ENCODE data around the gene HNRNPA0.
"Not testable (repeated sequence)": the region's sequence is repeated elsewhere in the genome, so short reads cannot be mapped to it uniquely, and the experiment has no call there.

Gene HNRNPA0

GRCh38 chr5:137754188-137754960 is at the start of gene HNRNPA0:
HNRNPA0 (minus strand) TSS chr5:137754363; CDS start chr5:137754066, 297 bp downstream.
- DNase-seq, result no peak

DNA sequence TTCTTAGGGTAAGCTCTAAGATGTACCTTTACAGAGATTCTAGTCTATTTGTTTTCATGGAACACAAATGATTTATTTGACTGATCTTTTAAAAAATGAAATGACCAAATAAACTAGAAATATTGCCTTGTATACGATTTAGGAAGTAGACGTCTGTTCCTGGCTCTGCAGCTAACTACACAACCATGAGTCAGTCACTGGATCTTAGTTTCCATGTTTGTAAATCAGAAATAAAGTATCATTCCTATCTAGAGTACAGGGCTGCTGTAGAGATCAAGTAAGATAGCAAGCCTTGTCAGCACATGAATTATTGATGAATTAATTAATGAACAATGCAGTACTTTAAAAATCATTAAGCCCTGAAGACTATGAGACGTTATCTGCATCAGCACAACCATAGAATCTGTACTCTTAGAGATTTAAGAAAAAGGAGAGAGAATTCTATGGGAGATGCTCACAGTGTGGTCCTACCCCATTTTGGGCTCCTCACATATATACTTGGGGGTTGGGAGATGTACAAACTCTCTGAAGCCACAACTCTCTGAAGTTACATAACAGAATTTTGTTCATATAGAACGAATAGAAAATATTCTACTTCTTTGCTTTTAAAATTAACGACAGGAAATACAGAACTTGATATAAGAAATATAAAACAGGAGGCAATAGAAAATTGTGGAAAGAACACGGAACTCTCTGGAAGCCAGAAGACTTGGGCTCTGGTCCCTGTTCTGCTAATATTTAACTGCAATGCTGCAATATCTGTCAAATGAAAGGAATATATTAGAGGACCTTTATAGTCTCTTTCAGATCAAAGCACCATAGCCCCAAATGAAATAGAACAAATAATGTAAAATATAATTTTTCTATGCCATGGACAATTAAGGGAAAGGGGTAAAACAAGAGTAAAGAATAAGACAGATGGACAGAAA is 48.4 kb upstream of the HNRNPA0 start:
- no peak for DNase-seq

- DNase-seq, result no peak
Observed at GRCh38 chr5:137800700-137801411, 46.7 kb upstream of the HNRNPA0 start.

- DNase-seq, result no peak
Observed at GRCh38 chr5:137796279-137796678, 42.1 kb upstream of the HNRNPA0 start.

- DNase-seq, result no peak
Observed at GRCh38 chr5:137794863-137795262, 40.7 kb upstream of the HNRNPA0 start.

DNA sequence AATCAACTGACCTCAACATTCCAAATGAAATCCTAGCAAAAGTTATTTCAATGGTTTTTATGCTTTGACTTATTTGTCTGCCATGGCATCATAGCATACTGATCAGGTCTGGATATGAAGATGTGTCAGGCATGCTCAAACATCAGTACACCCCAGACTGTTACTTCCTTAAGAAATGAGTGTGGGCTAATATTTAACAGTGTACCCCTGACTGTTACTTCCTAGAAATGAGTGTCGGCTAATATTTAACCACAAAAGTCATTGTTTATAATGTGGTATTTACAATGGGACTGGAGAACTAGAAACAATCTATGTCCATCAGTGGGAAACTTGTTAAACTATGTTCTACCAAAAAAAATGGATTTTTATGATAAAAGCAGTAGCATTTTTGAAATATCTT is 38.1 kb upstream of the HNRNPA0 start:
- no peak for DNase-seq

GRCh38 chr5:137791799-137792198 is 37.6 kb upstream of the HNRNPA0 start:
- no peak for DNase-seq

DNA sequence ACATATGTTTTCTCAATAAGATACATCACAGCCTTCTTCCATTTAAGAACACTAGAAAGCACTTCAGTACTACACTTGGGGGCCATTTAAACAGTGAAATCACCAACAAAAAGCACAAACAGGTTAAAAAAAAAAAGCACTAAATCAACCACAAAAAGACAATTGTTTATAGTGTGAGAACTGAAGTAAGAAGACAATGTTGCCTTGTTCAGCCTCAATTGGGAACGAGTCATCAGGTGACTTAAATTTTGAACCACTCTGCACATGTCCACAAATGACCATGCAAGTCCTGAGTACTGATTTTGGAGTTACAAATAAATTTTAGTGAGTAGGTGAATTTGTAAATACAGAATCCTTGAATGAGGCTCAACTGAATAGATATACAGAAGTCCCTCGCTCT is 37.2 kb upstream of the HNRNPA0 start:
- DNase-seq, result no peak

DNA sequence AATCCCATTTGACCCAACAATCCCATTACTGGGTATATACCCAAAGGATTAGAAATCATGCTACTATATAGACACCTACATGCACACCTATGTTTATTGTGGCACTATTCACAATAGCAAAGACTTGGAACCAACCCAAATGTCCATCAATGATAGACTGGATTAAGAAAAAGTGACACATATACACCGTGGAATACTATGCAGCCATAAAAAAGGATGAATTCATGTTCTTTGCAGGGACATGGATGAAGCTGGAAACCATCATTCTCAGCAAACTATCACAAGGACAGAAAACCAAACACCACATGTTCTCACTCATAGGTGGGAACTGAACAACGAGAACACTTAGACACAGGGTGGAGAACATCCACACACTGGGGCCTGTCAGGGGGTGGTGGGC is 34.4 kb upstream of the HNRNPA0 start:
- not testable (repeated sequence) for DNase-seq

- DNase-seq, result no peak
Observed at GRCh38 chr5:137782984-137783536, 28.9 kb upstream of the HNRNPA0 start.

DNA sequence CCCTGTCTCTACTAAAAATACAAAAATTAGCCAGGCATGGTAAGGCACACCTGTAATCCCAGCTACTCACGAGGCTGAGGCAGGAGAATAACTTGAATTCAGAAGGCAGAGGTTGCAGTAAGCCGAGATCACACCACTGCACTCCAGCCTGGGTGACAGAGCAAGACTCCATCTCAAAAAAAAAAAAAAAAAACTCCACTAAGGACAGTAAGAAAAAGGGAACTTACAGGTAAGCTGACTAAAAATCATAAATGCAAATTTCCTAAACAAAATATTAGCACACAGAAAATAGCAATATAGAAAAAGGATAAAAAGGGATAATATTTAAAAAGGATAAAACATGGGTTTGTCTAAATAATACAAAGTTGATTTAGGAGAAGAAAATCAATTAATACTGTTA is 27.9 kb upstream of the HNRNPA0 start:
- DNase-seq, result no peak

DNA sequence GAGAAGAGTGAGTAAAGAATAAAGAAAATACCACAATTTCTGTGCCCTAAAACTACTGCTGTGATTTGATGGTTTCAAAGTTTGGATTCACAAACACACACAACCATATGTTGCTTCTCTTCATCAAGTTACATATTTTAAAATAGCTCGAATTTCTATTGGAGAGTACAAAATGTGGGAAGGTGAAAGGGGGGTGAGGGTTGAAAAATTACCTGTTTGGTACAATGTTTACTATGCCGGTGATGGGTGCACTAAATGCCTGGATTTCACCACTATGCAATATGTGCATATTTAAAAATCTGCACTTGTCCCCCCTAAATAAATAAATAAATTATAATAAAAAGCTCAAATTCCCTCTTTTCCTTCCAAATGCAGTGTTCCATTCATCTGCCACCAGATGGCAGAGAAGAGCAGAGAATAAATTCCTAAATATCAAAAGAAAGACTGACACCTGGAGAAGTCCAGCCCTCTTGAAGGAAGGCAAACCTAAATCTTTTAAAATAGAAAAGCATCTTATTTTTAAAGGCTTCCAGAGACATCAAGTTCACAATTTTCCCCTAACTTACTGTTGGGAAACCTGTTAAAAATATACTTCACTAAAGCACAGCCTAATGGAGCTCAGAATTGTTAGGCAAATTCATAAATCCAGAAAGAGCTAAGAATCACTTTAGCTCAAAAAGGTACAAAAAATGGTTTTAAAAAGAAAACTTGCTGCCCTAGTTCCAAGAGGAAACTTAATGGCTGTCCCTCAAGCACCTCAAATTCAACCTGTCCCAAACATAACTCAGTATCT is 24.8 kb upstream of the HNRNPA0 start:
- DNase-seq, result no peak

- not testable (repeated sequence) for DNase-seq
Observed at GRCh38 chr5:137767937-137768336, 13.8 kb upstream of the HNRNPA0 start.

DNA sequence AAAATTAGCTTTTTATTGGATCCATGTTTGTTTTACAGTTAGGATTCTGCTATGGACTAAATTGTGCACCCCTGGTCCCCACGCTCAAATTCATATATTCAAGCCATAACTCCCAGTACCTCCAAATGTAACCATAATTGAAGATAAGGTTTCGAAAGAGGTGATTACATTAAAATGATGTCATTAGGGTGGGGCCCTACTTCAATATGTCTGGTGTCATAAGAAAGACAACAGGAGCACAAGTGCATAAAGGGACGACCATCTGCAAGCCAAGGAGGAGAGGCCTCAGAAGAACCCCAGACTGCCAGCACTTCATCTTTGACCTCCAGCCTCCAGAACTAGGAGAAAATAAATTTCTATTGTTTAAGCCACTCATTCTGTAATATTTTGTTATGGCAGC is 7.4 kb upstream of the HNRNPA0 start:
- DNase-seq, result no peak

GRCh38 chr5:137760719-137761516 is 6.8 kb upstream of the HNRNPA0 start:
- DNase-seq, result no peak

GRCh38 chr5:137760294-137760693 is 6.1 kb upstream of the HNRNPA0 start:
- DNase-seq, result no peak

GRCh38 chr5:137758715-137759306 is 4.6 kb upstream of the HNRNPA0 start:
- no peak for DNase-seq

GRCh38 chr5:137758121-137758520 is 4.0 kb upstream of the HNRNPA0 start:
- DNase-seq, result no peak

GRCh38 chr5:137757634-137758033 is 3.5 kb upstream of the HNRNPA0 start:
- no peak for DNase-seq

- no peak for DNase-seq
Observed at GRCh38 chr5:137754961-137755762, 999 bp upstream of the HNRNPA0 start.
